H1 (cell line): Measurements from ENCODE around the gene MTM1. TPM values are rescaled to one million over a fixed set of nuclear protein-coding genes. Genes with fewer than 3 reads are reported as not detected.

ENCODE experiments used
- BRCA1 ChIP-seq: IDR thresholded peaks from 2 replicates; pipeline ENCODE4 v1.6.1; 2012; ENCODE audit warnings: low read depth, low read length, improper control_type of control experiment
- CHD7 ChIP-seq: fragments of 300-600 bp; sonication (generic); IDR thresholded peaks from 2 replicates; pipeline ENCODE4 v1.7.1; 2012; ENCODE audit warnings: low read length, moderate library complexity, mild to moderate bottlenecking, inconsistent platforms; ENCODE audit not compliant: insufficient replicate concordance
- EP300 ChIP-seq, 2 experiments: IDR thresholded peaks; 1 replicate in 1 of 2; 2 replicates in 1 of 2; pipeline ENCODE4 v1.6.1; 2011 to 2012; ENCODE audit warnings: low read depth in 2 of 2, low read length in 2 of 2, mild to moderate bottlenecking in 2 of 2, borderline replicate concordance in 1 of 2, inconsistent platforms in 1 of 2, moderate library complexity in 1 of 2
- GABPA ChIP-seq: IDR thresholded peaks from 2 replicates; pipeline ENCODE4 v1.6.1; 2011; ENCODE audit warnings: mild to moderate bottlenecking, low read length, moderate library complexity, borderline replicate concordance; ENCODE audit not compliant: insufficient read depth
- KDM4A ChIP-seq: IDR thresholded peaks from one replicate; pipeline ENCODE4 v1.7.1; 2012; ENCODE audit warnings: low read depth, mild to moderate bottlenecking, moderate library complexity, low read length, inconsistent platforms; ENCODE audit not compliant: severe bottlenecking
- POLR2A ChIP-seq, 2 experiments: IDR thresholded peaks; 1 replicate in 1 of 2; 2 replicates in 1 of 2; pipeline ENCODE4 v1.6.1; 2011; ENCODE audit warnings: low read depth in 2 of 2, low read length in 2 of 2, mild to moderate bottlenecking in 2 of 2; ENCODE audit errors: control extremely low read depth in 1 of 2
- RBBP5 ChIP-seq: IDR thresholded peaks from 2 replicates; pipeline ENCODE4 v1.7.1; 2012; ENCODE audit warnings: low read depth, mild to moderate bottlenecking, inconsistent platforms, low read length, moderate library complexity, borderline replicate concordance
- RXRA ChIP-seq: IDR thresholded peaks from 2 replicates; pipeline ENCODE4 v1.6.1; 2011; ENCODE audit warnings: low read depth, mild to moderate bottlenecking, low read length, moderate library complexity; ENCODE audit not compliant: insufficient read depth
- YY1 ChIP-seq: IDR thresholded peaks from 2 replicates; pipeline ENCODE4 v1.6.1; 2011; ENCODE audit warnings: low read depth, mild to moderate bottlenecking, low read length
- polyA plus RNA-seq, 7 experiments: library from polyadenylated mRNA; depleted of rRNA in 3 of 7; stranded (reverse) in 5 of 7; unstranded in 2 of 7; fragments of >200 nt in 5 of 7; fragments of 200-250 nt in 2 of 7; gene quantifications; 1 replicate in 5 of 7; 2 replicates in 1 of 7; 4 replicates in 1 of 7; pipeline versions ENCODE4 v1.2.1 to v1.2.3, GENCODE V29; 2011 to 2013; ENCODE audit warnings: missing spikeins in 2 of 7, mixed read lengths in 2 of 7
- total RNA-seq: library from RNA; stranded (reverse); fragmentation: NEBNext Ultra II Directional; extraction: Animal tissue kit (Norgen Biotek cat#: 25700); gene quantifications from 2 replicates; pipeline ENCODE4 v1.2.1, GENCODE V29; 2021
- TF ChIP-seq, protein P1 (sequence below): IDR thresholded peaks from 2 replicates; pipeline ENCODE4 v1.6.1; 2012; ENCODE audit warnings: low read length, inconsistent platforms

Gene MTM1
- total and polyA plus RNA-seq, 2 of the 8 experiments (the other 6 are each of a cell fraction or from before 2014, with no cell fraction given): 2.3 to 8.4 TPM

DNA sequence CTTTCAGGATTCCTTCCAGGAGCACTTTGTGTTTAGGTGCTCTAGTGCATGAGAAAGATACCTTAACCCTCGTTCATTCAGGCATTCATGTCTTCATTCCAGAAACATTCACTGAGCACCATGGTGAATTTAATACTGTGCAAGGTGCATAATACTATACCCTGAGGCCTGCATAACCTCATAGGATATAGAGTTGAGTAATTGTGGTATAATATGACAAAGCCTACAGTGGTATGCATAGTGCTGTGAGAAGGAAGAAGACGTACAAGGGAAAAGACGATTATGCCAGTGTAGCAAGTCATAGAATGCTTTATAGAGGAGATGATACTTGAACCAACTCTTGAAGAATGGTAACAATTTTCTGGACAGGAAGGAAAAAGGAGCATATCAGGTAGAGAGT is 34.3 kb downstream of the MTM1 start (continued):
- TF ChIP-seq CHD7 (no peak), RXRA (no peak), RBBP5 (no peak), YY1 (no peak), EP300 (IDR thresholded peaks at IDR 0.05; ENCODE audit: borderline replicate concordance in 1 of 2, low read depth in 2 of 2, low read length in 2 of 2) (no peak), GABPA (no peak), BRCA1 (no peak), POLR2A (IDR thresholded peaks at IDR 0.05; ENCODE audit: control extremely low read depth in 1 of 2, low read depth in 2 of 2, low read length in 2 of 2) (no peak), KDM4A (no peak)
- TF ChIP-seq, protein P1, sequence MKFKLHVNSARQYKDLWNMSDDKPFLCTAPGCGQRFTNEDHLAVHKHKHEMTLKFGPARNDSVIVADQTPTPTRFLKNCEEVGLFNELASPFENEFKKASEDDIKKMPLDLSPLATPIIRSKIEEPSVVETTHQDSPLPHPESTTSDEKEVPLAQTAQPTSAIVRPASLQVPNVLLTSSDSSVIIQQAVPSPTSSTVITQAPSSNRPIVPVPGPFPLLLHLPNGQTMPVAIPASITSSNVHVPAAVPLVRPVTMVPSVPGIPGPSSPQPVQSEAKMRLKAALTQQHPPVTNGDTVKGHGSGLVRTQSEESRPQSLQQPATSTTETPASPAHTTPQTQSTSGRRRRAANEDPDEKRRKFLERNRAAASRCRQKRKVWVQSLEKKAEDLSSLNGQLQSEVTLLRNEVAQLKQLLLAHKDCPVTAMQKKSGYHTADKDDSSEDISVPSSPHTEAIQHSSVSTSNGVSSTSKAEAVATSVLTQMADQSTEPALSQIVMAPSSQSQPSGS: no peak
